GM21367 (cell line): Measurements from ENCODE around the gene NCL.

ENCODE experiments used
- ATAC-seq: cut with Tn5 transposase; IDR thresholded peaks from one replicate; pipeline ENCODE4 v1.9.1; 2021; ENCODE audit not compliant: unreplicated experiment

Gene NCL, protein sequence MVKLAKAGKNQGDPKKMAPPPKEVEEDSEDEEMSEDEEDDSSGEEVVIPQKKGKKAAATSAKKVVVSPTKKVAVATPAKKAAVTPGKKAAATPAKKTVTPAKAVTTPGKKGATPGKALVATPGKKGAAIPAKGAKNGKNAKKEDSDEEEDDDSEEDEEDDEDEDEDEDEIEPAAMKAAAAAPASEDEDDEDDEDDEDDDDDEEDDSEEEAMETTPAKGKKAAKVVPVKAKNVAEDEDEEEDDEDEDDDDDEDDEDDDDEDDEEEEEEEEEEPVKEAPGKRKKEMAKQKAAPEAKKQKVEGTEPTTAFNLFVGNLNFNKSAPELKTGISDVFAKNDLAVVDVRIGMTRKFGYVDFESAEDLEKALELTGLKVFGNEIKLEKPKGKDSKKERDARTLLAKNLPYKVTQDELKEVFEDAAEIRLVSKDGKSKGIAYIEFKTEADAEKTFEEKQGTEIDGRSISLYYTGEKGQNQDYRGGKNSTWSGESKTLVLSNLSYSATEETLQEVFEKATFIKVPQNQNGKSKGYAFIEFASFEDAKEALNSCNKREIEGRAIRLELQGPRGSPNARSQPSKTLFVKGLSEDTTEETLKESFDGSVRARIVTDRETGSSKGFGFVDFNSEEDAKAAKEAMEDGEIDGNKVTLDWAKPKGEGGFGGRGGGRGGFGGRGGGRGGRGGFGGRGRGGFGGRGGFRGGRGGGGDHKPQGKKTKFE

DNA sequence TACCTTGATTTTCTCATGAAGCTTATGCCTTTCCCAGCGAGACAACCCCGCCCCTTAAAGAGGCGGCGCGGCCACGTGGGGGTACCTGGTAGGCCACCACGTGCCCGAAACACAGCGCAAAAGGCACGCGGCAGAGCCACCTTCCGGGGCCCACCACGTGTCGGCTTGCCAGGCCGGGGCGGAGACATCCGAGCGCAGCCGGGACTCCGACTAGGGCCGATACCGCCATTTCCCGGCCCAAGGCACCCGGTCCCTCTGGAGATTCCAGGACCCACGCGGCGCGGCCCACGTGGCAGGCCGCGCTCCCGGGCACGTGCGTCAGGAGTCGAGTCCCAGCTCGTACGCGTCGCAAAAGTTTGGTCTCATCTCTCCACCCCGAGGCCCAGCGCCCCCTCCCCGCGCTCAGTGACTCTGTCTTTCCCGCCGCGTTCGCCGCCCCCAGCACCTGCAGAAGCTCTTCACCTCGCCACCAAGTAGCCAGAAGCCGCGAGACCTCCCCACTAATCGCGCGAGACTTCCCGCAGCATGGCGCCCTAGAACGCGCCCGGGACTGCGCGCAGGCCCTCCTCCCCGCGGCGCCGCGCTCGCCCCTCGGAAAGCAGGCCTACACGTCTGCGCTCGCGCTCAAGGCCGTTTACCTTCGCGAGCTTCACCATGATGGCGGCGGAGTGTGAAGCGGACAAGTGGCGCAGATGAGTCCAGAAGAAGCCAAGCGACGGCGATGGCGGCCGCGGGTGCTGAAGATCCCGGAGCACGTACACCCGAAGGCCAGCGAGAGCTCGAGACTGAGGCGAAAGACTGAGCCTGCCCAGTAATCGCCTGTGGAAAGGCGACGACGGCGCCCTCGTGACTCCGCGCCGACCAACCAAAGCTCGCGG, at the start of gene NCL:
TSS of gene NCL (minus strand) at position 787 of the 878 bp plus-strand sequence. CDS start at position 656, 131 bp downstream.
- ATAC-seq, result peak; percentile 83

GRCh38 chr2:231513746-231514224, 49.5 kb upstream of the NCL start:
- ATAC-seq, result no peak

- ATAC-seq, result no peak
These were observed 47.9 kb upstream of the NCL start for GRCh38 chr2:231512222-231512621.

DNA sequence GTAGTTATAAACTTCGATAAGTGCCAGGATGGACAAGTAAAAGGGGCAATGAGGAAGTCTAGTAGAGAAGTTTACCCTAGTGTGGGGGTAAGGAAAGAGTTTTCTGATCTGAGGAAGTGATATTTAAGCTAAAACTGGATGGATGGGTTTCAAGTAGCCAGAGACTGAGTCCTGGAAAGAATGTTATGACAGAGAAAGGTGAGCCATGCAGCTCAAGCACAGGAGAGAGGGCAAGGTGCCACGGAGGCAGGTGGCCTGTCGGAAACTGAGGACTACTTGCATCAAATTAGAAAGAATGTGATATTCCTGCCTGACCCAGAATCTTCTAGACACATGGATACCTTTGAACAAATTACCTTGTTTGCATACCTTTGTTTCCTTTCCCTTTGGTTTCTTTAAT, 39.5 kb upstream of the NCL start:
- ATAC-seq, result no peak

GRCh38 chr2:231502596-231502995, 38.3 kb upstream of the NCL start:
- ATAC-seq, result no peak

DNA sequence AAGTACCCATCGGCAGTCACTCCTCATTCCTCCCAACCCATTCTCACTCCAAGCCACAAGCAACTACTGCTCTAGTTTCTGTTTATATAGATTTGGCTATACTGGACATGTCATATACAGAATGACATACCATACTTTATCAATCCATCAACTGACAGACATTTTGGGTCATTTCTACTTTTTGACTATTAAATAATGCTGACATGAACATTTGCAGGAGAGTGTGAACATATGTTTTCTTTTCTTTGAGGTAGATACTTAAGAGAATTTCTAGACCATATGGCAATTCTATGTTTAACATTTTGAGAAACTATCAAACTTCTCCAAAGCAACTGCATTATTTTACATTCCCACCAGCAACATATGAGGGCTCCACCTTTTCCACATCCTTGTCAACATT, 33.4 kb upstream of the NCL start:
- ATAC-seq, result no peak

- no peak for ATAC-seq
These were observed 30.4 kb upstream of the NCL start for GRCh38 chr2:231494669-231495068.

DNA sequence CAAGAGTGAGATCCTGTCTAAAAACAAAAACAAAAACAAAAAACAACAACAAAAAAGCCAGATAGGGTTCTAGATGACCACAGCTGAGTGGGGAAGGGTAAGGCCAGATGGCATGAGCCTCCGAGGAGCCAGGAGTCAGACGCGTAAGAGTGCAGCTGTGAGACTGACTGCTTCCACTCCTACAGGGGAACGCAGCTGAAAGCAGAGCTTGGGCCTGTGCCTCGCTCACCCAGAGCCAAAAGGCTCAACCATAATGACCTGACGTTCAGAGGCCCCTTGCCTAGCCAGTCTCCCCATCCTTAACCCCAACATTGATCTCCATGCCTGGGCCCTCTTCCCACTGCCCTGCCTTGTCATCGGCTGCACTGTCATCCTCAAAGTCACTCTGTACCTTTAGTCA, 26.5 kb upstream of the NCL start:
- no peak for ATAC-seq

- ATAC-seq, result no peak
These were observed 25.7 kb upstream of the NCL start for GRCh38 chr2:231489990-231490389.

DNA sequence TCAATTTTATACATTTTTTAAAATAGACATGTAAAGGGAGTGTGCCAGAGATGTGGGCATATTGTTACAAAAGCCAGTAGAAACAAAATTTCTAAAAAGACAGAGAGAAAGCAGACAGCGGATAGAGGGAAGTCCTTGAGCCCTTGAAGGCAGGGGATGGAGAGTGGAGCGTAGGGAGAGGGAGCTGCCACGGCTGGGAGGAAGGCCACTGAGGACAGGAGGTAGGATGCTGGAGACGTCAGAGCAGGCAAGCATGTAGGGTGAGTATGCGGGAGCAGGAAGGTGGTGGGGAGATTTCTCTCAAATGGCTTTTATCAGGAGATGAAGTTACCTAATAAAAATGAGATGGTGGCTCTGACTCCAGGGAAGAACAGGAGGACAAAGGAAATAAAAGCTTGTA, 24.0 kb upstream of the NCL start:
- ATAC-seq, result no peak

- ATAC-seq, result no peak
These were observed 22.7 kb upstream of the NCL start for GRCh38 chr2:231486851-231487596.

DNA sequence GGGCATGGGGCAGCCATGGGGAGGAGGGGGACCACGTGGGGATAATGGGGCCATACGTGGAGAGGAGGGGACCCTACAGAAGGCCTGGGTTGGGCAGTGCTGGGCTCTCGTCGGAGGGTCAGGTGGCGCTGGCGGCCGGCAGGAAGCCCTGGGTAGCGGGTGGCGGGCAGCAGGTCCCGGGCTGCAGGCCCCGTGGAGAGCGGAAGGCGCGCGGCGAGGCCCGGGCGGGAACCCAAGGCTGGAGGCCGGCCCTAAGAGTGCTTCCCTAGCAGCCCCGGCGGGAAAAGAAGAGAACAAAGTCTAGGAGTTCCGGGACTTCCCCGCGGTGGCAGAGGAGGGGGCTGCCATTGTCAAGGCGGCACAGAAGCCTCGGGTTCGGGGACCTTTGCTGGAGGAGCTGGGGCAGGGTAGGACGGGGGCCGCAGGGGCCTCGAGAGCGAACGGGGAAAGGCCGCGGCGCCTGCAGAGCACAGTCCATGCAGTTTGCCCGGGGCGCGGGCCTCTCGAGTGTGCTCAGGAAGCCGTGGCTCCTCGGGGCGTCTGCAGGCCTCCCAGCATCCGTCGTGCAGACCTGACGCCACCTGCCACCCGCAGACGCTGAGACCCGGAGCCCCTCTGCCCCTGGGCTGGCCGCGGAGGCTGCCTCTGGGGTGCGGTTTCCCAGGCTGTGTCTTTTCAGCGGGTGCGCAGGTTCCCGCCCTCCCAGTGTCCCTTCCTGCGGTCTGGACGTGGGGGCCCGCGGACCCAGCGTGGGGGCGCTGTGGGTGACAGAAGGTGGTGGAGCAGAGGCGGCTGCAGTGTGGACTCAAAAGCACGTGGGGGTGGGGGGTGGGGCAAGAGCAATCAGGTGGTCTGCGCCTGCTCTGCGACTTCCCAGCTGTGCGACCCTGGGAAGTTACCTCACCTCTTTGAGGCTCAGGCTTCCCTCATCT, 19.4 kb upstream of the NCL start:
- no peak for ATAC-seq

GRCh38 chr2:231482806-231483391, 18.6 kb upstream of the NCL start:
- no peak for ATAC-seq

DNA sequence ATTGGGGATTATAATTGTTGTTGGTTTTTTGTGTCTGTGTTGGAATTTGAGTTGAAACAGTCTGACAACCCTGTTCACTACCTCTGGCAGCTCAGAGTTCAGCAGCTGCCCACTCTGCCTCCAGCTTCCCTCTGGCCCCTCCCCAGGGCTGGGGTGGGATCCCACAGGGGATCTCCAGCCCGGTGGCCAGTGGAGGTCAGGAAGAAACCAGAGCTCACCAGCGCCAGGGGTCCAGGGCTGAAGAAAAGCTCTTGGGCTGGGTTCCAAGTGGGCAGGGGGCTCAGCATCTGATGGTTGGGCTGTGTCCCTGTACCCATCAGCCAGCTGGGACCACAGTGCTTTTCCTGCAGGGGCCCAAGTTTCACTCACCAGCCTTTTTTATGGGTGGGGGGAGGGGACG, 16.5 kb upstream of the NCL start:
- no peak for ATAC-seq

GRCh38 chr2:231479455-231479854, 15.2 kb upstream of the NCL start:
- ATAC-seq, result no peak

GRCh38 chr2:231476920-231477319, 12.6 kb upstream of the NCL start:
- no peak for ATAC-seq

DNA sequence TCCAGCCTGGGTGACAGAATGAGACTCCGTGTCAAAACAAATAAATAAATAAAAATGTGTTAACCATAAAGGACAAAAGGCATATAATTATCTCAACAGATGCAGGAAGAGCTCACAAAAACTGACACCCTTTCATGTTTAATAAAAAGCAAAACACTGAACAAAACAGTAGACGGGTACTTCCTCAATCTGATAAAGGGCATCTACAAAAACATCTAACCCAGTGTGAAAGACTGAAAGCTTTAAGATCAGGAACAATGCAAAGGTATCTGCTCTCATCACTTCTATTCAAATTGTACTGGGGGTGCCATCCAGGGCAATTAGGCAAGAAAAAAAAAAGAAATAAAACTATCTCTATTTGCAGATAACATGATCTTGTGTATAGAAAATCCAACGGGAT, 11.7 kb upstream of the NCL start:
- ATAC-seq, result no peak

- no peak for ATAC-seq
These were observed 8.5 kb upstream of the NCL start for GRCh38 chr2:231472816-231473215.

GRCh38 chr2:231470246-231470900, 6.1 kb upstream of the NCL start:
- no peak for ATAC-seq
